HEK293 (cell line): Measurements from ENCODE around the gene FZR1.
A peak's percentile ranks its signal among the peaks of the same experiment; 100 is the strongest.

Source experiments
- CTCF ChIA-PET: fragments of 350-600 bp; formaldehyde crosslinking; extraction: SDS; loops from one replicate; lab custom pipeline; 2021; ENCODE audit warnings: antibody characterized with exemption; lab: Yijun Ruan, JAX
- POLR2A ChIA-PET: fragments of 300-600 bp; formaldehyde crosslinking; extraction: SDS; loops from one replicate; lab custom pipeline; 2020; ENCODE audit warnings: antibody characterized with exemption, inconsistent platforms; lab: Yijun Ruan, JAX
- H3K27ac ChIP-seq: fragments of 200-500 bp; sonication (Bioruptor generic); 2 replicates; pipeline ENCODE4 v1.5.1; 2014; ENCODE audit warnings: low read depth, low read length, control low read depth, inconsistent platforms; ENCODE audit errors: extremely low read depth
- H3K36me3 ChIP-seq, 2 experiments: fragments of 200-500 bp in 1 of 2; sonication (Bioruptor generic) in 1 of 2; 1 replicate in 1 of 2; 2 replicates in 1 of 2; pipeline ENCODE4 v1.5.1; 2014 to 2017; ENCODE audit warnings: inconsistent platforms in 2 of 2, low read length in 2 of 2; ENCODE audit not compliant: control insufficient read depth in 2 of 2, insufficient read depth in 1 of 2
- H3K4me1 ChIP-seq: fragments of 200-500 bp; sonication (Bioruptor generic); 2 replicates; pipeline ENCODE4 v1.5.1; 2014; ENCODE audit warnings: mild to moderate bottlenecking, low read length, inconsistent platforms; ENCODE audit not compliant: control insufficient read depth, insufficient read depth
- H3K4me3 ChIP-seq: 2 replicates; pipeline ENCODE4 v1.5.1; 2011; ENCODE audit warnings: low read depth, mild to moderate bottlenecking, control low read depth, low read length, moderate library complexity
- H3K9me3 ChIP-seq: fragments of 200-500 bp; sonication (Bioruptor generic); 2 replicates; pipeline ENCODE4 v1.5.1; 2014; ENCODE audit warnings: low read depth, low read length, inconsistent platforms; ENCODE audit not compliant: control insufficient read depth, insufficient read depth
- EGR2 ChIP-seq: fragments of 450-650 bp; formaldehyde crosslinking; IDR thresholded peaks from 2 replicates; pipeline ENCODE4 v1.5.1; 2016; ENCODE audit warnings: low read depth, missing biosample characterization, missing genetic modification characterization
- GLIS1 ChIP-seq: fragments of 450-650 bp; formaldehyde crosslinking; IDR thresholded peaks from 2 replicates; pipeline ENCODE4 v1.5.1; 2016; ENCODE audit warnings: missing biosample characterization, missing genetic modification characterization
- HOXD13 ChIP-seq: sonication (generic); formaldehyde crosslinking; IDR thresholded peaks from 2 replicates; pipeline ENCODE4 v1.8.0; 2022; ENCODE audit warnings: missing genetic modification reagents, borderline replicate concordance
- IKZF3 ChIP-seq: fragments of 450-650 bp; IDR thresholded peaks from 2 replicates; pipeline ENCODE4 v1.5.0; 2018; ENCODE audit warnings: missing biosample characterization, mild to moderate bottlenecking, missing genetic modification characterization, moderate library complexity
- KLF8 ChIP-seq: fragments of 450-650 bp; formaldehyde crosslinking; IDR thresholded peaks from 2 replicates; pipeline ENCODE4 v1.5.1; 2016; ENCODE audit warnings: missing biosample characterization, missing genetic modification characterization
- SCRT2 ChIP-seq: fragments of 450-650 bp; formaldehyde crosslinking; IDR thresholded peaks from 2 replicates; pipeline ENCODE4 v1.5.1; 2016; ENCODE audit warnings: missing biosample characterization, missing genetic modification characterization
- YY2 ChIP-seq: fragments of 450-650 bp; formaldehyde crosslinking; IDR thresholded peaks from 2 replicates; pipeline ENCODE4 v1.5.1; 2016; ENCODE audit warnings: missing biosample characterization, missing genetic modification characterization
- ZBTB48 ChIP-seq: fragments of 450-650 bp; formaldehyde crosslinking; IDR thresholded peaks from 2 replicates; pipeline ENCODE4 v1.5.1; 2016; ENCODE audit warnings: missing biosample characterization, missing genetic modification characterization
- ZBTB6 ChIP-seq: fragments of 450-650 bp; formaldehyde crosslinking; IDR thresholded peaks from 2 replicates; pipeline ENCODE4 v1.5.1; 2017; ENCODE audit warnings: missing biosample characterization, missing genetic modification characterization
- ZEB2 ChIP-seq: fragments of 450-650 bp; formaldehyde crosslinking; IDR thresholded peaks from 2 replicates; pipeline ENCODE4 v1.5.1; 2016; ENCODE audit warnings: missing biosample characterization, missing genetic modification characterization
- ZFHX2 ChIP-seq: fragments of 450-650 bp; formaldehyde crosslinking; conservative IDR thresholded peaks from 2 replicates; pipeline ENCODE4 v1.5.1; 2016; ENCODE audit warnings: missing biosample characterization, missing genetic modification characterization
- ZIC2 ChIP-seq: fragments of 450-650 bp; formaldehyde crosslinking; IDR thresholded peaks from 2 replicates; pipeline ENCODE4 v1.5.1; 2016; ENCODE audit warnings: missing biosample characterization, missing genetic modification characterization
- ZNF121 ChIP-seq: fragments of 450-650 bp; formaldehyde crosslinking; IDR thresholded peaks from 2 replicates; pipeline ENCODE4 v1.5.1; 2016; ENCODE audit warnings: missing biosample characterization, missing genetic modification characterization
- ZNF16 ChIP-seq: fragments of 450-650 bp; formaldehyde crosslinking; IDR thresholded peaks from 2 replicates; pipeline ENCODE4 v1.5.1; 2016; ENCODE audit warnings: low read depth, missing biosample characterization, missing genetic modification characterization
- ZNF19 ChIP-seq: fragments of 450-650 bp; formaldehyde crosslinking; IDR thresholded peaks from 2 replicates; pipeline ENCODE4; 2016; ENCODE audit warnings: missing biosample characterization, missing genetic modification characterization, low read depth
- ZNF221 ChIP-seq: fragments of 450-650 bp; formaldehyde crosslinking; IDR thresholded peaks from 2 replicates; pipeline ENCODE4 v1.5.1; 2017; ENCODE audit warnings: missing biosample characterization, missing genetic modification characterization, borderline replicate concordance
- ZNF274 ChIP-seq, 2 experiments: fragments of 200-500 bp in 1 of 2; fragments of 450-650 bp in 1 of 2; sonication (Bioruptor generic) in 1 of 2; formaldehyde crosslinking in 1 of 2; IDR thresholded peaks; 2 replicates each; pipeline versions ENCODE4 v1.5.1 to v1.6.1; 2014 to 2016; ENCODE audit warnings: borderline replicate concordance in 1 of 2, inconsistent platforms in 1 of 2, low read length in 1 of 2, missing biosample characterization in 1 of 2, missing genetic modification characterization in 1 of 2
- ZNF366 ChIP-seq: fragments of 450-650 bp; formaldehyde crosslinking; conservative IDR thresholded peaks from 2 replicates; pipeline ENCODE4 v1.5.1; 2016; ENCODE audit warnings: missing biosample characterization, missing genetic modification characterization
- ZNF404 ChIP-seq: fragments of 450-650 bp; formaldehyde crosslinking; IDR thresholded peaks from 2 replicates; pipeline ENCODE4 v1.5.1; 2017; ENCODE audit warnings: missing biosample characterization, missing genetic modification characterization
- ZNF514 ChIP-seq: fragments of 450-650 bp; formaldehyde crosslinking; IDR thresholded peaks from 2 replicates; pipeline ENCODE4 v1.5.1; 2016; ENCODE audit warnings: missing biosample characterization, missing genetic modification characterization
- ZNF521 ChIP-seq: fragments of 450-650 bp; formaldehyde crosslinking; IDR thresholded peaks from 2 replicates; pipeline ENCODE4 v1.5.1; 2017; ENCODE audit warnings: missing biosample characterization, mild to moderate bottlenecking, missing genetic modification characterization
- ZNF529 ChIP-seq: fragments of 450-650 bp; formaldehyde crosslinking; IDR thresholded peaks from 2 replicates; pipeline ENCODE4 v1.5.1; 2017; ENCODE audit warnings: missing genetic modification characterization, missing biosample characterization; ENCODE audit not compliant: insufficient replicate concordance
- ZNF580 ChIP-seq: fragments of 450-650 bp; formaldehyde crosslinking; IDR thresholded peaks from 2 replicates; pipeline ENCODE4 v1.5.1; 2016; ENCODE audit warnings: missing biosample characterization, missing genetic modification characterization
- ZNF639 ChIP-seq: fragments of 450-650 bp; formaldehyde crosslinking; IDR thresholded peaks from 2 replicates; pipeline ENCODE4 v1.5.1; 2016; ENCODE audit warnings: missing biosample characterization, missing genetic modification characterization
- ZNF664 ChIP-seq: fragments of 450-650 bp; formaldehyde crosslinking; IDR thresholded peaks from 2 replicates; pipeline ENCODE4 v1.5.1; 2016; ENCODE audit warnings: missing biosample characterization, missing genetic modification characterization
- ZNF768 ChIP-seq: fragments of 450-650 bp; formaldehyde crosslinking; IDR thresholded peaks from 2 replicates; pipeline ENCODE4 v1.5.1; 2018; ENCODE audit warnings: missing biosample characterization, mild to moderate bottlenecking, missing genetic modification characterization
- TF ChIP-seq, protein P1 (sequence below): fragments of 450-650 bp; formaldehyde crosslinking; IDR thresholded peaks from 2 replicates; pipeline ENCODE4 v1.5.1; 2016; ENCODE audit warnings: missing biosample characterization, missing genetic modification characterization, borderline replicate concordance

The FZR1 gene

GRCh38 chr19:3457528-3458228, 48.4 kb upstream of the FZR1 start (continued):
- TF ChIP-seq ZNF514 (tag by site-specific recombination) (no peak), ZBTB48 (peak; percentile 51; the same call in 1 of the 2 replicates), HOXD13 (CRISPR knock-in tag) (no peak)
- TF ChIP-seq, all 188 proteins: peak for 13

DNA sequence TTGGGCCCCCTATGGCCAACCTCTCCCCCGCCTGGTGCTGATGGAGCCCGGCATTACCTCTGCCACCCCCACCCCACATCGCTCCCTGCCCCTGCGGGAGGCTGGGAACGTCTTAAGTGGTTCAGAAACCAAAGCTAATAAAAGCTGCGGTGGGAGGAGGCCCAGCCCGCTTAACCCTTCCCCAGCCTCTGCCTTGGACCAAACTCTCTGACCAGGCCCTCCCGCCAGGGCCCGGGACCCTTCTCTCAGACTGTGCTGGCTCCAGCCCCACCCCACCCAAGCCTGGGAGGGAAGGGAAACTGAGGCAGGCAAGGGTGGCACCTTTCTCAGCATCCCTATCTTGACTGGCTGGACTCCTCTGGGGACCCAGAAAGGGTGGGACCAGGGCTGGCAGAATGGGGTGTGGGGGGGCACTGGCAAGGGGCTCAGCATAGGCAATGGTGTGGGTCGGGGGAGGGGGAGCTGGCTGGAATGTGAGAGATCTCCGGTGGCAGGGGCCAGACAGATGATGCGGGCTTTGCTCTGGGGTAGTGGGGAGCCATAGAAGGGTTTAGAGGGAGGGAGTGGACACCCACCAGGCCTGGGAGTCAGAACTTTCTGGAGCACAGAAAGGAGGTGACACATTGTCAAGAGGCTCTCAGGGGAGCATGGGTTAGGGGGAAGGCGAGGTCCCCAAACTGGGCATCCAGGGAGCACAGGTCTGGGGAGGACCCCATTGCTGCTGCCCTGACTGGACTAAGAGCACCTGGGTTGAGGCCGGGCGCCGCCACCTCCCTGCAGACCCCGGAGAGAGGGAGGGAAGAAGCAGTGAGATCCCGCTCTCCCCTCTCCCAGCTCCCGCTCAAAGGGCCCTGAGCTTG, 47.7 kb upstream of the FZR1 start:
- H3K27ac ChIP-seq, result no peak overlapping the region
- H3K4me3 ChIP-seq, result no peak overlapping the region
- no peaks in the 10 kb centered on the region for H3K9me3 ChIP-seq
- CTCF ChIA-PET, result interaction anchor here (0.5 kb wide), 1 partner anchor 26 kb away, joined by 3 read pairs; no protein-coding TSS in a partner anchor
- POLR2A ChIA-PET, result no interaction called here
- peaks cover 8% of the 10 kb centered on the region for H3K4me1 ChIP-seq
- H3K36me3 ChIP-seq, result peaks cover 0 to 24% of the 10 kb centered on the region in 2 experiments; a peak in 2 of 3 replicates
- TF ChIP-seq ZNF639, result 0 out of 2 replicates have a peak, but pooled peaks have one; percentile 46
- TF ChIP-seq SCRT2 (tag by site-specific recombination), result no peak
- no peak for TF ChIP-seq ZNF274 (IDR thresholded peaks at IDR 0.05; ENCODE audit: low read length)
- TF ChIP-seq ZNF274 (tag by site-specific recombination; IDR thresholded peaks at IDR 0.05; ENCODE audit: borderline replicate concordance), result no peak
- TF ChIP-seq ZNF664 (tag by site-specific recombination), result no peak
- 0 out of 2 replicates have a peak, but pooled peaks have one; percentile 8 for TF ChIP-seq ZFHX2 (tag by site-specific recombination)
- TF ChIP-seq EGR2 (tag by site-specific recombination), result 0 out of 2 replicates have a peak, but pooled peaks have one; percentile 42
- no peak for TF ChIP-seq ZNF221 (tag by site-specific recombination)
- peak; percentile 73 for TF ChIP-seq GLIS1 (tag by site-specific recombination)
- TF ChIP-seq ZNF19 (tag by site-specific recombination), result no peak
- no peak for TF ChIP-seq ZNF121
- TF ChIP-seq IKZF3, result peak; percentile 50; the same call in 1 of the 2 replicates
- 0 out of 2 replicates have a peak, but pooled peaks have one; percentile 13 for TF ChIP-seq ZEB2 (tag by site-specific recombination)
- no peak for TF ChIP-seq ZNF768 (tag by site-specific recombination)
- TF ChIP-seq ZIC2 (tag by site-specific recombination), result peak; percentile 24; the same call in 1 of the 2 replicates
- no peak for TF ChIP-seq ZNF529 (tag by site-specific recombination)
- no peak for TF ChIP-seq ZNF521
- TF ChIP-seq ZBTB6 (tag by site-specific recombination), result no peak
- TF ChIP-seq, protein P1, sequence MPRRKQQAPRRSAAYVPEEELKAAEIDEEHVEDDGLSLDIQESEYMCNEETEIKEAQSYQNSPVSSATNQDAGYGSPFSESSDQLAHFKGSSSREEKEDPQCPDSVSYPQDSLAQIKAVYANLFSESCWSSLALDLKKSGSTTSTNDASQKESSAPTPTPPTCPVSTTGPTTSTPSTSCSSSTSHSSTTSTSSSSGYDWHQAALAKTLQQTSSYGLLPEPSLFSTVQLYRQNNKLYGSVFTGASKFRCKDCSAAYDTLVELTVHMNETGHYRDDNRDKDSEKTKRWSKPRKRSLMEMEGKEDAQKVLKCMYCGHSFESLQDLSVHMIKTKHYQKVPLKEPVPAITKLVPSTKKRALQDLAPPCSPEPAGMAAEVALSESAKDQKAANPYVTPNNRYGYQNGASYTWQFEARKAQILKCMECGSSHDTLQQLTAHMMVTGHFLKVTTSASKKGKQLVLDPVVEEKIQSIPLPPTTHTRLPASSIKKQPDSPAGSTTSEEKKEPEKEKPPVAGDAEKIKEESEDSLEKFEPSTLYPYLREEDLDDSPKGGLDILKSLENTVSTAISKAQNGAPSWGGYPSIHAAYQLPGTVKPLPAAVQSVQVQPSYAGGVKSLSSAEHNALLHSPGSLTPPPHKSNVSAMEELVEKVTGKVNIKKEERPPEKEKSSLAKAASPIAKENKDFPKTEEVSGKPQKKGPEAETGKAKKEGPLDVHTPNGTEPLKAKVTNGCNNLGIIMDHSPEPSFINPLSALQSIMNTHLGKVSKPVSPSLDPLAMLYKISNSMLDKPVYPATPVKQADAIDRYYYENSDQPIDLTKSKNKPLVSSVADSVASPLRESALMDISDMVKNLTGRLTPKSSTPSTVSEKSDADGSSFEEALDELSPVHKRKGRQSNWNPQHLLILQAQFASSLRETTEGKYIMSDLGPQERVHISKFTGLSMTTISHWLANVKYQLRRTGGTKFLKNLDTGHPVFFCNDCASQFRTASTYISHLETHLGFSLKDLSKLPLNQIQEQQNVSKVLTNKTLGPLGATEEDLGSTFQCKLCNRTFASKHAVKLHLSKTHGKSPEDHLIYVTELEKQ (tag by site-specific recombination), result 0 out of 2 replicates have a peak, but pooled peaks have one; percentile 19
- TF ChIP-seq ZNF16 (tag by site-specific recombination), result peak; percentile 98
- TF ChIP-seq ZNF404, result no peak
- no peak for TF ChIP-seq ZBTB48
- peak; percentile 73 for TF ChIP-seq KLF8 (tag by site-specific recombination)
- 0 out of 2 replicates have a peak, but pooled peaks have one; percentile 14 for TF ChIP-seq ZNF580 (tag by site-specific recombination)
- no peak for TF ChIP-seq ZNF366 (tag by site-specific recombination)
- no peak for TF ChIP-seq YY2 (tag by site-specific recombination)
- no peak for TF ChIP-seq ZNF514 (tag by site-specific recombination)
